ENCODE data around the gene FOXK1. TPM values are rescaled to one million over a fixed set of nuclear protein-coding genes. Genes with fewer than 3 reads are reported as not detected.
A peak's percentile ranks its signal among the peaks of the same experiment; 100 is the strongest.

The FOXK1 gene
- polyA plus RNA-seq, 12 donors, result 11.8 to 92.4 (median 17.9) TPM

DNA sequence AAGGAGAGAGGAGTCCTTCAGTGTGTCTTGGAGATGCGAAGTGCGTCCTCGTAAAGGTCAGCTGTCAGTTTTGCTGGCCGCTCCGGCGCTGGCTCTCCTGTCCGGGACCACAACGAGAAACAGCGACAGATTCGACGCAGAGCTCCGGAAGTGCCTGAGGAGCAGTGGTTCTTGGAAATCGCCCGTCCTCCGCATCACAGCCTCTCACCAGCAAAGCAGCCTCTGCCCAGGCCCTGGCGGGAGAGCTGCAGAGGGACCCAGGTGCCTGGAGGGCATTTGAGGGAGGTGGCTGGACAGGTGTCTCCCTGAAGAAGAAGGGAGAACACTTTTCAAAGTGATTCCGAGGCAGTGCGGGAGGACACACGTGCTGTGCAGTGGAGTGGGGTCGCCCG lies 81.7 kb downstream of the FOXK1 start:
- no peak for DNase-seq

GRCh38 chr7:4764402-4765007 lies 82.4 kb downstream of the FOXK1 start:
- no peak for DNase-seq

- DNase-seq, result no peak
Measured at GRCh38 chr7:4765776-4766490, 83.8 kb downstream of the FOXK1 start.

GRCh38 chr7:4766666-4767519 lies 84.8 kb downstream of the FOXK1 start:
- no peak for DNase-seq

GRCh38 chr7:4768597-4769569 lies 86.8 kb downstream of the FOXK1 start:
- DNase-seq, result no peak

- no peak for DNase-seq
Measured at GRCh38 chr7:4769761-4770160, 87.7 kb downstream of the FOXK1 start.

DNA sequence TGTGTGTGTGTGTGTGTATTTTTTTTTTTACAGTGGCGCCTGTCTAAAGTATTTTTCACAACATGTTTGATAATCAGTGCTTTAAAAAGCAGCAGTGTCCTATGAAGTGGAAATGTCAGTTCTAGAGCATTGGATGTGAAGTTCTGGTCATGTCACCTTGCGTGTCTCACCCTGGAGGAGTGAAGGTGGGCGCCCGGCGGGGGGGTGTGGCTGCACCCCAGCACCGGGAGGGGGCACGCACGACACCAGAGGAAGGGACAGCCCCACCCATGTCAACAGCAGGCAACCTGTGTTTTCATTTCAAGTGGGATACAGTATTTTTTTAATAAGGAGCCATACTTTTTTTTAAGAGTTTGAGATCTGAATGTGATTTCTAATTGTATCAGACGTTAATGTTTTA lies 88.8 kb downstream of the FOXK1 start:
- no peak for DNase-seq

- DNase-seq, result no peak
Measured at GRCh38 chr7:4771737-4772136, 89.6 kb downstream of the FOXK1 start.

- no peak for DNase-seq
Measured at GRCh38 chr7:4772306-4772705, 90.2 kb downstream of the FOXK1 start.

GRCh38 chr7:4774007-4774406 lies 91.9 kb downstream of the FOXK1 start:
- no peak for DNase-seq

- DNase-seq, result no peak
Measured at GRCh38 chr7:4774658-4775249, 92.7 kb downstream of the FOXK1 start.

DNA sequence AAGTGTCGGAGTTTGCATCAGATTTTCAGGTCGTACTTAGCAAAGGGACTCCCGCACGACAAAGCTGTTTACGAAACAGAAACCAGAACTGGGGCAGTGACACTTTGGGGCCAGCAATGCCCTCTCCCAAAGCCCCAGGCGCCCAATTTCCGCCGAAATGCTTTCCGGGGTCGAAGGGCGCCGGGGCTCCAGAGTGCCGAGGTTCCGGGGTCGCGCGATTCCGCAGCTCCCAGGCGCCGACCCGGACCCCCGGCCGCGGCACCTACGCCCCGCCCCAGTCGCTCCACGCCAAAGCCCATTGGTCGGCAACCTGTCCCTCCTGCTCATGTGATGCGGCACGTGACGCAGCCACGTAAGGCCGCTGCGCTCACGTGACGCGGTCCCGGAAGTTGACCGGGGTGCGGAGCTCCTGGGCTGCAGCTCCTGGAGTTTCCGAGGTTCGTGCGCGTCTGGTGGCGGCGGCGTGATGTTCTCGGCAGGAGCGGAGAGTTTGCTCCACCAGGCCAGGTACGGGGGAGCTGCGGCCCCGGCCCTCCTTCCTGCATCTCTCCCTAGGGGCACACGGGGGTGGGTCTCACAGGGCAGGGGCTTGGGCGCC lies 93.3 kb downstream of the FOXK1 start, which contains the start of gene AP5Z1:
Gene AP5Z1 (plus strand): TSS at position 374 of the 598 bp plus-strand sequence. CDS start 93 bp downstream, at position 467.
- peak; percentile 97 for DNase-seq

DNA sequence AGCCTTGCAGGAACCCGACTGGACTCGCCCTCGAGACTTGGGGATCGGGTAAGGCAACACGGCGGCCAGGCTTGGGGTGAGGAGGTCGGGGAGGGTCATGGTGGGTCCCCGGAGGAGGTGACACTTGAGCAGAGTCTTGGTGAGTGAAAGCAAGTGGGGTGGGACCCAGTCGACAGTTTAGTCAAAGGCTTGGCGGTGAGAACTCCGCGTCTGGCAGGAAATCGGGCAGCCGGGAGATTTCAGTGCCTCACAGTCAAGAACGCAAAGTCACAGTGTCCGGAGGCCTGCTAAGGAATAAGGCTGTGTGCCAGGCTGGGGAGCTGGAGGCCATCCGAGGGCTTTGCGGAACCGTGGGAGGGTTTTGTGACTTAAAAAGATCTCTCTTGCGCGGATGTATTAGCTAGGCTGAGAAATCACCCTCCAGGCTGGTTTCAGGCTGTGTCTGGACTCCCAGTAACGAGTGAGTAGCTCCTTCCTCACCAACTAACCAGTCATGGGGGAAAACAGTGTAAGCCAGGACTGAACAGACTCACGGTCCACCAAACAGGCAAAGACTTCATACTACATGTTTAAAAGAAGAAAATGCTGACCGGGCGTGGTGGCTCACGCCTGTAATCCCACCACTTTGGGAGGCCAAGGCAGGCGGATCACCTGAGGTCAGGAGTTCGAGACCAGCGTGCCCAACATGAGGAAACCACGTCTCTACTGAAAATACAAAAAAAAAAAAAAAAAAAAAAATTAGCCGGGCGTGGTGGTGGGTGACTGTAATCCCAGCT lies 93.9 kb downstream of the FOXK1 start:
- peak; percentile 20 for DNase-seq

GRCh38 chr7:4779118-4779517 lies 97.0 kb downstream of the FOXK1 start:
- DNase-seq, result no peak

- no peak for DNase-seq
Measured at GRCh38 chr7:4781366-4782069, 99.4 kb downstream of the FOXK1 start.

DNA sequence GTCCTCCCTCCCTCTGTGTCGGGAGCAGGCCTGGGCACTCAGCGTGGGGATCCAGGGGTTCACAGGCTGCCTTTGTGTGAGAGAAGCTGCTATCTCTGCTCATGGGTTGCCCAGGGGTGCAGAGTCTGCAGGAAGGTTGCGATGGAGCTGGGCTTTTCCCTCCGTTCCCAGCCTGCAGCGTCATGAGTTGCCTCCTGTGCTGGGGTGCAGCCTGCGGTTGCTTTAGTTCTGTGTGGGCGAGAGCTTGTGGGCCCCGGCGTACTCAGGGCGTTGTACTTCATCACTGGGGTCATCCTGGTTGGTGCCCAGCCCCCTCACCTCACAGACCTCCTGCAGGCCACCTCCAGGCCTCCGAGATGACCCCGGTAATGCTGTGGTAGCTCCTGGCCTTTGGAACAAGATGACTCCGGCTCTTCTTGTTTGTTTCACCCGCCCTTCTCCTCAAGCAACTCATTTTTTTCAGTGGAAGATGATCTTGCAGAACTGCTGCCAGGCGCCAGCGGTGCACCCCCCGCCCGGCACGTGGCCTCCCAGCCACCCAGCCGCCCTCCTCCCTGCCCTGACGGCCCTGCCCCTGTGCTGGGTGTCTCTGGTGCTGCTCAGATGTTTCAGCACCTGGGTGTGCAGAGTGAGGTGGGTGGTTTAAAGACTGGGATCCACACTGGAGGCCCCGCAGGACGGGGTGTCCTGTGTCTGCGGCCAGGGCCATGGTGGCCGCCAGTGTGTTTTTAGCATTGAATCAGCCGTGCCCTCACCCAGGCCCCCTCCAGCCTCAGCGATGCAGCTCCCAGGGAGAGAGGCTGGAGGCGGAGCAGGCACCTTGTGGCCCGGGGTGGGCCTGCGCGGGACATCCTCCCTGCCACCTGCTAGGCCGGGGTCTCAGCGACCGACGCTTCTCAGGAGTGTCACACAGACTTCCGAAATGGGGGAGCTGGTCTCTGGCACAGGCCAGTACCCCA lies 100.5 kb downstream of the FOXK1 start:
- no peak for DNase-seq

DNA sequence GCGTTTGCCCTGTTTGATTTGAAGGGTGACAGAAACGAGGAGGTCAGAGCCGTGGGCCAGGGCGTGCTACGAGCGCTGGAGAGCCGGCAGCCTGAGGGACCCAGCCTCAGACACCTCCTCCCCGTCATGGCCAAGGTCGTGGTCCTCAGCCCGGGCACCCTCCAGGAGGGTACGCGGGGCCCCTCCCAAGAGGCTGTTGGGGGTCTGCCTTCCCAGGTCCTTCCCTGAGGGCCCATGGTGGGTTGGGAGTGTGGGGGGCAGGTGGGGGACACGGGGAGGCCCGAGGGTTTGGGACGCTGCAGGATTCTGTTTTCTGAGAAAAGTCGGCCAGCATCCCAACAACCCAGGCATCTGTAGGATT lies 101.2 kb downstream of the FOXK1 start:
- DNase-seq, result no peak

DNA sequence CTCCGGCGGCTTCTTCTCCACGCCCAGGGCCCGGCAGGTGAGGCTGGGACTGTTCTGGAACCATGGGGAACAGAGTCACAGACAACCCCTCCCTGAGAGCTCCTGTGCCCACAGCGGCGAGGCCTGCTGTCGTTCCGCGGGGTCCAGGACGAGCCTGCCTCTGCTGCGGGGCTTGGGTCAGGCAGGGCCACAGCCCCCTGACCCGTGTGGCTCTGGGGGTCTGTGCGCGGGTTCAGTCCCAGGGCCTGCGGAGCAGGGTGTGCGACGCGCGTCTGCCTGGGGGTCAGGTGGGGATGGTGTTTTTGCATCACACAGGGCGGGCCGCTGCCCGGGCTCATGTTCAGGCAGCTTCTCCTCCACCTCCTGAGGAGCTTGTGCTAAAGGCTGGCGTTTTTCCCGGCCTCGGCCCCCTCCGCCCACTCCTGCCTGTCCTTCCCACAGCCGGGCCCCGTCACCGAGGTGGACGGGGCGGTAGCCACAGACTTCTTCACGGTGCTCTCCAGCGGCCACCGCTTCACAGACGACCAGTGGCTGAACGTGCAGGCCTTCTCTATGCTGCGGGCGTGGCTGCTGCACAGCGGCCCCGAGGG lies 101.8 kb downstream of the FOXK1 start:
- no peak for DNase-seq

Measured in muscle of arm (tissue), 12 donors.